Activated T-cell treated with anti-CD3 and anti-CD28 coated beads, Interleukin-2, amount 50 U/mL, for 72 hours (primary cell): ENCODE results near the gene PP2D1. TPM values are rescaled to one million over a fixed set of nuclear protein-coding genes. Genes with fewer than 3 reads are reported as not detected.

Experiments used
- ATAC-seq, 2 donors: fragments of 150-1000 bp; cut with Tn5 transposase; replicated peaks in 1 of 2; 2 replicates each; pipeline ENCODE4 v1.10.0; 2021; ENCODE audit warnings: moderate library complexity in 2 of 2, mild to moderate bottlenecking in 1 of 2
- DNase-seq, 2 donors: peaks; one replicate each; pipeline ENCODE4 v3.0.0; 2021 to 2022; ENCODE audit warnings: mixed read lengths in 1 of 2
- H3K27ac Mint-ChIP-seq: one replicate; pipeline ENCODE4 v1.8.0; 2022; ENCODE audit warnings: mild to moderate bottlenecking, moderate library complexity, mixed read lengths
- H3K27me3 Mint-ChIP-seq: one replicate; pipeline ENCODE4 v1.8.0; 2022; ENCODE audit warnings: low read depth, mixed read lengths
- H3K36me3 Mint-ChIP-seq, 2 donors: one replicate each; pipeline ENCODE4 v1.8.0; 2022; ENCODE audit warnings: mixed read lengths in 2 of 2, mild to moderate bottlenecking in 1 of 2; ENCODE audit not compliant: insufficient read depth in 2 of 2
- H3K4me1 Mint-ChIP-seq: one replicate; pipeline ENCODE4 v1.8.0; 2022; ENCODE audit warnings: low read depth, mixed read lengths
- H3K4me3 Mint-ChIP-seq, 2 donors: one replicate each; pipeline ENCODE4 v1.8.0; 2022; ENCODE audit warnings: mild to moderate bottlenecking in 2 of 2, mixed read lengths in 2 of 2, moderate library complexity in 2 of 2
- H3K9me3 Mint-ChIP-seq, 2 donors: one replicate each; pipeline ENCODE4 v1.8.0; 2022; ENCODE audit warnings: mixed read lengths in 2 of 2
- total RNA-seq, 2 donors: library from RNA; stranded (reverse); gene quantifications; one replicate each; pipeline ENCODE4 v1.2.3, GENCODE V29; 2022

Gene PP2D1
- total RNA-seq, 2 donors from 2014 or later, result not detected

DNA sequence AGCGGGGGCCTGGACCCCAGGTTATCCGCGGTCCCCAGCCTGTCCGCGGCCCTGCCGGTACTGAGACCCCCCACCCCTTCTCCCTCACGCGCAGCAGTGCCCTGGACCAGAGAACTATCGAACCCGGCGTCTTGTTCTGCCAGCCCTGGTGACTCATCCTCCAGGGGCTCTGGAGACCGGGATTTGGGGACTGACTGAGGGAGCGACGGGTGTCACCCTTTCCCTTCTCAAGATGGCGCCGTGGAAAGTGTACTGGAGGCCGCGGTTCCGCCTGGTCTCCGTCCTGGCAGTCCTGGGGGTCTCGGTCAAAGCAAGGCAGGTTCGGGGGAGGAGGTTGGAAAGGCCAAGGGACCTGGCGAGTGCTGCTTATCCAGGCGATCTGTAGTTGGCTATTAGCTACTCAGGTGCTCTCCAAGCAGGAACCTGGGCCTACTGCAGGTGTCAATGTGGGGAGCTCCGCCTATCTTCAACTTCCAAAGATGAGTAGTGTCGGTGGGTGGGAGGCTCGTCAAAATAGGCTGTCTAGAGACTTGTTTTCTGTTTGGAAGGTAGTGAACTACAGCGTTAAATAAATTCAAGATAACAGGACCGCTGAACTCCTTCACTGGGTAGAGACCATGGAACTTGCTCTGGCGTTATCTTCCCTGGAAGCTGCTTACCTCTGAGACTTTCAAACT is 64.4 kb downstream of the PP2D1 start:
- H3K4me3 Mint-ChIP-seq, result peak overlapping the region; percentile 79 to 99

DNA sequence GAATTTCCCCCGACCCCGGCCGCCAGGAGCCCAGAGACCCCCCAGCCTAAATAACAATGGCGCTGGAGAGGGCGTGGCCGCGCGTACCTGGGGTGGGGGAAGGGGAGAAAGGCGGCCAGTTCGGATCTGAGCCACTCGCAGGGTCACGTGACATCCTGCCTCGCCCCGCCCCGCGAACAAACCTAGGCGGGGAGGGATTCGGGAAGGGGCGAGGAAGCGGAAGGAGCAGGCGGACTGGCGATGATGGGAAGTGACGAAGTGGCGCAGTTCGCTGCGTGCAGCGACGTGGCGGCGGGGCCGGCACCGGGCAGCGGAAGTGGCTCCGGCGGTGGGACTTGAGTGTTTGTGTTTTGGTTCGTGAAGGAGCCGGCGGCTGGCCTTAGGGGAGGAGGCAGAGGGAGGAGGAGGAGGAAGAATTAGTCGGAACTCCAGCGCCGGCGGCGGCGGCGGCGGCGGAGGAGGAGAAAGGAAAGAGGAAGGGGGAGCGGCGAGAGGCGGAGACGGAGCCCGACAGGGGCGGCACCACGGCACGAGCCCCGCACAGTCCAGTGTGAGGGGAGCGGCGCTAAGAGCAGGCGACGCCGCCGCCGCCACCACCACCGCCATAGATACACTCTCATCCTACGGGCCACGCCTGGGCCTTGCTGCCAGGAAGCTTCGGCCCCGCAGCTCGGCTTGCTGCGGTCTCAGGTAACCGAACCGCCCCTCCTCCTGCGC is 65.1 kb downstream of the PP2D1 start, which contains the start of gene RAB5A:
TSS of gene RAB5A (plus strand) at position 266 of the 717 bp plus-strand sequence. CDS start 3,802 bp downstream, outside the sequence.
- no peaks in the 10 kb centered on the region for H3K9me3 Mint-ChIP-seq
- peaks cover 9 to 14% of the 10 kb centered on the region in 2 donors for H3K36me3 Mint-ChIP-seq
- peak within 1 kb of the TSS; percentile 79 to 99 for H3K4me3 Mint-ChIP-seq
- H3K27me3 Mint-ChIP-seq, result no peaks in the 10 kb centered on the region
- ATAC-seq, result peak; percentile 92
- H3K4me1 Mint-ChIP-seq, result peaks cover 43% of the 10 kb centered on the region
- DNase-seq, result peak; percentile 96 to 98
- H3K27ac Mint-ChIP-seq, result peak within 1 kb of the TSS; percentile 90

More for the DNA sequence above, 64.4 kb downstream of the PP2D1 start:
- ATAC-seq (peak; percentile 26 to 38), DNase-seq (peak; percentile 62 to 66)
- Mint-ChIP-seq H3K9me3 (no peaks in the 10 kb centered on the region), H3K27me3 (no peaks in the 10 kb centered on the region), H3K4me1 (peaks cover 43% of the 10 kb centered on the region), H3K27ac (peak overlapping the region; percentile 90), H3K36me3 (peaks cover 9 to 14% of the 10 kb centered on the region in 2 donors)

DNA sequence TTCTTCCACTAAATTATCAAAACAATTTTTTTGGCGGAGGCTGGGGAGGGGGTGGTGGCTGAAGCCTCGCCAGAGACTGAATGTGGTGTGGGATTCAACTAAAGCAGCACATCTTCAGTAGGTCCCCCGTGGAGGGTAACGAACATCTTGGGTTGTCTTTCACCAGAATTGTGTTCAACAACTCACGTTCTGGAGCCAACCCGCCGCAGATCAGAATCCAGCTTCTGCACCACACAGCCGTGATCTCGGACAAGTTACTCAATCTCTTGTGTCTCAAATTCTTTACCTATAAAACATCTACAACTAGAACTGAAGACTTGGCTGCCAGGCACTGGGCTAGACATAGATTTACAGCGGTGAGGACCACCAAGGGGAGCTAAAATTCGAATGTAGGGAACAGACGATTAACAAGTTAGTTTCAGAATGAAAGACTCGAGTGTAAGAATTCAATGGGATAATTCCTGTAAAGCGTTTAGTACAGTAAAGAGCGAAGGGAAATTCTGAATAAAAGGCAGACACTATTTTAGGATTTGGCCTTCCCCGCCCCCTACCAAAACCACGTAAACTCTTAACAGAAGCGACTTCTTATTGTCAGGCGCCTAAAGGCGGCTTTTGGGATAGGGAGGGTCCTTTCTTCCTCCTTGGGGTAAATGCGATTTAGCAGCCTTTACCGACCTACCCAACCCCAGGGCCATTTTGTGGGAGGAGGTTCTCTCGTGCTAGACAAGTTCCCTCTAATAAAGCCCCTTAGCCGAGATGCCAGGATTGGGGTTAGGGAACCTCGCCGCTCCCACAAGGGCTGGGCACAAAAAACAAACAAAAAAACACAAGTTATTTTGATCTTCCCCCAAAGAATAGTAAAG is 65.9 kb downstream of the PP2D1 start:
- H3K27me3 Mint-ChIP-seq, result no peaks in the 10 kb centered on the region
- DNase-seq (no peak), ATAC-seq (peak in 1 of 2 donors; percentile 2)
- H3K9me3 Mint-ChIP-seq, result no peaks in the 10 kb centered on the region
- H3K36me3 Mint-ChIP-seq, result peaks cover 6 to 10% of the 10 kb centered on the region in 2 donors
- H3K27ac Mint-ChIP-seq, result peak overlapping the region; percentile 83
- peak overlapping the region; percentile 79 to 99 for H3K4me3 Mint-ChIP-seq
- H3K4me1 Mint-ChIP-seq, result peaks cover 43% of the 10 kb centered on the region

- H3K36me3 Mint-ChIP-seq, result peaks cover 6 to 7% of the 10 kb centered on the region in 2 donors
- peak overlapping the region; percentile 70 for H3K27ac Mint-ChIP-seq
- ATAC-seq, result no peak
- peaks cover 2% of the 10 kb centered on the region for H3K27me3 Mint-ChIP-seq
- H3K4me1 Mint-ChIP-seq, result peaks cover 36% of the 10 kb centered on the region
- peak overlapping the region; percentile 79 to 99 for H3K4me3 Mint-ChIP-seq
- H3K9me3 Mint-ChIP-seq, result no peaks in the 10 kb centered on the region
- no peak for DNase-seq
Measured at GRCh38 chr3:19945534-19945933, 66.5 kb downstream of the PP2D1 start.

- Mint-ChIP-seq H3K9me3 (no peaks in the 10 kb centered on the region), H3K27me3 (peaks cover 15% of the 10 kb centered on the region), H3K36me3 (peaks cover 3 to 5% of the 10 kb centered on the region in 2 donors), H3K4me3 (no peak overlapping the region), H3K4me1 (peaks cover 34% of the 10 kb centered on the region), H3K27ac (no peak overlapping the region)
- ATAC-seq (no peak), DNase-seq (no peak)
Measured at GRCh38 chr3:19940643-19941042, 71.4 kb downstream of the PP2D1 start.

- Mint-ChIP-seq H3K27ac (no peak overlapping the region), H3K27me3 (peaks cover 29% of the 10 kb centered on the region)
Measured at GRCh38 chr3:19938295-19938627, 73.8 kb downstream of the PP2D1 start.

GRCh38 chr3:19937459-19938294 is 74.4 kb downstream of the PP2D1 start:
- no peaks in the 10 kb centered on the region for H3K9me3 Mint-ChIP-seq
- H3K27ac Mint-ChIP-seq, result peak overlapping the region; percentile 23
- DNase-seq, result peak; percentile 30 to 35
- peak overlapping the region; percentile 5 for H3K4me3 Mint-ChIP-seq
- peaks cover 6 to 8% of the 10 kb centered on the region in 2 donors for H3K36me3 Mint-ChIP-seq
- peaks cover 29% of the 10 kb centered on the region for H3K27me3 Mint-ChIP-seq
- peak; percentile 93 to 95 for ATAC-seq
- peaks cover 48% of the 10 kb centered on the region for H3K4me1 Mint-ChIP-seq

More at GRCh38 chr3:19938295-19938627, 73.8 kb downstream of the PP2D1 start:
- ATAC-seq (no peak), DNase-seq (no peak)
- peaks cover 43% of the 10 kb centered on the region for H3K4me1 Mint-ChIP-seq
- no peaks in the 10 kb centered on the region for H3K9me3 Mint-ChIP-seq
- no peak overlapping the region for H3K4me3 Mint-ChIP-seq
- peaks cover 6 to 8% of the 10 kb centered on the region in 2 donors for H3K36me3 Mint-ChIP-seq

Other genes starting within 250 kb of the PP2D1 start
- gene EFHB, start 78.0 kb downstream of the PP2D1 start, total RNA-seq, result 1 to 10 TPM in 1 of 2 donors, under 1 TPM in 1; 0.89 to 1.8 TPM
- gene RAB5A, start 65.2 kb downstream of the PP2D1 start, total RNA-seq, result 10 to 100 TPM; 62.7 to 62.8 TPM
- 10 to 100 TPM; 26.7 to 37.3 TPM for gene KAT2B, start 28.2 kb upstream of the PP2D1 start, total RNA-seq
- gene SGO1, start 173.9 kb upstream of the PP2D1 start, total RNA-seq, result 10 to 100 TPM; 27.8 to 31.5 TPM